PFSK-1 (cell line): ENCODE data around the gene SEMA6A.

Experiments
- POLR2AphosphoS5 ChIP-seq: IDR thresholded peaks from 2 replicates; pipeline ENCODE4 v1.6.1; 2012; ENCODE audit warnings: low read depth, mild to moderate bottlenecking, control low read depth, low read length, moderate library complexity
- REST ChIP-seq, 2 experiments: IDR thresholded peaks; 2 replicates each; pipeline versions ENCODE4 v1.6.1 to v1.8.0; 2011 to 2012; ENCODE audit warnings: low read depth in 2 of 2, low read length in 2 of 2, control low read depth in 1 of 2, inconsistent platforms in 1 of 2, mild to moderate bottlenecking in 1 of 2, moderate library complexity in 1 of 2; ENCODE audit not compliant: insufficient read depth in 1 of 2
- SIN3A ChIP-seq: IDR thresholded peaks from 2 replicates; pipeline ENCODE4 v1.6.1; 2012; ENCODE audit warnings: mild to moderate bottlenecking, low read length, moderate library complexity, borderline replicate concordance; ENCODE audit not compliant: insufficient read depth
- TAF1 ChIP-seq: IDR thresholded peaks from 2 replicates; pipeline ENCODE4 v1.6.1; 2012; ENCODE audit warnings: low read length, control low read depth, borderline replicate concordance; ENCODE audit not compliant: insufficient read depth

DNA sequence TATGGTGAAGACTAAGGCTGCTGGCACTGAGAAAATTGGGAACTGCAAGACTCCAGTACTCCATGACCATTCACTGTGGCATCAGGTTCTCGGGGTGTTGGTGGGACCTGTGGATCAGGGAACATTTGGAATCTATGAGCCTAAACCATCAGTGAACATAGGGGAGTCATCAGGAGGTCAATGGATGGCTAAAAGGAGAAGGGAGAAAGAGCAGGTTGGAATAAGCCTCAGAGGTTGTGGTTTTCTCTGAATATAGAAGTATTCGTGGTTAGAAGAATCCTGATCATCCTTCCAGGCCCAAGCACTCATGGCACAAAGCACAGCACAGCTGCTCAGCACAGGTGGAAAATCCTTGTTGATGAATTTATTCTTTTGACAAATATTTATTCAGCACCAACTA lies 156.6 kb downstream of the SEMA6A start:
- TF ChIP-seq POLR2AphosphoS5, result no peak
- no peak for TF ChIP-seq REST (IDR thresholded peaks at IDR 0.05; ENCODE audit: insufficient read depth in 1 of 2, low read depth in 2 of 2, low read length in 2 of 2)
- TF ChIP-seq TAF1, result no peak
- TF ChIP-seq SIN3A, result no peak
